Astrocyte (in vitro differentiated cells and primary cell): ENCODE measurements around the gene ADORA1. TPM values are rescaled to one million over a fixed set of nuclear protein-coding genes. Genes with fewer than 3 reads are reported as not detected.

Source experiments
- DNase-seq: peaks from one replicate; pipeline ENCODE4 v3.0.0-alpha.2; 2010; ENCODE audit warnings: low read depth
- FAIRE-seq: peaks from 2 replicates; lab custom pipeline; 2011; peaks lifted over from hg19 to GRCh38; lab: Jason Lieb, UNC
- H2AFZ ChIP-seq: 2 replicates; pipeline ENCODE4 v1.6.0; 2012; ENCODE audit warnings: low read depth, low read length, inconsistent platforms
- H3K27ac ChIP-seq: 2 replicates; pipeline ENCODE4 v1.5.1; 2011; ENCODE audit warnings: low read depth, low read length, inconsistent platforms
- H3K27me3 ChIP-seq: 2 replicates; pipeline ENCODE4 v1.6.0; 2011; ENCODE audit warnings: low read length, inconsistent platforms; ENCODE audit not compliant: insufficient read depth
- H3K36me3 ChIP-seq: 2 replicates; pipeline ENCODE4 v1.5.1; 2011; ENCODE audit warnings: low read length, inconsistent platforms; ENCODE audit not compliant: insufficient read depth
- H3K4me1 ChIP-seq: 2 replicates; pipeline ENCODE4 v1.5.1; 2011; ENCODE audit warnings: low read length, inconsistent platforms; ENCODE audit not compliant: insufficient read depth
- H3K4me2 ChIP-seq: 2 replicates; pipeline ENCODE4 v1.6.0; 2012; ENCODE audit warnings: low read length, inconsistent platforms
- H3K4me3 ChIP-seq: 2 replicates; pipeline ENCODE4 v1.5.1; 2011; ENCODE audit warnings: low read depth, mild to moderate bottlenecking, low read length, inconsistent platforms; ENCODE audit not compliant: insufficient read depth
- H3K79me2 ChIP-seq: 2 replicates; pipeline ENCODE4 v1.6.0; 2012; ENCODE audit warnings: mild to moderate bottlenecking, low read length, inconsistent platforms; ENCODE audit not compliant: insufficient read depth
- H3K9ac ChIP-seq: 2 replicates; pipeline ENCODE4 v1.6.0; 2012; ENCODE audit warnings: mild to moderate bottlenecking, low read length, inconsistent platforms
- H3K9me3 ChIP-seq: 2 replicates; pipeline ENCODE4 v1.5.1; 2012; ENCODE audit warnings: low read depth, mild to moderate bottlenecking, low read length, inconsistent platforms; ENCODE audit not compliant: insufficient read depth
- H4K20me1 ChIP-seq: 2 replicates; pipeline ENCODE4 v1.6.0; 2012; ENCODE audit warnings: low read length, inconsistent platforms; ENCODE audit not compliant: insufficient read depth
- H3K27ac Mint-ChIP-seq: one replicate; pipeline ENCODE4 v1.8.0; 2021; ENCODE audit warnings: mild to moderate bottlenecking, mixed read lengths; ENCODE audit not compliant: unreplicated experiment
- H3K27me3 Mint-ChIP-seq: one replicate; pipeline ENCODE4 v1.8.0; 2021; ENCODE audit warnings: low read depth, mixed read lengths; ENCODE audit not compliant: unreplicated experiment
- H3K36me3 Mint-ChIP-seq: one replicate; pipeline ENCODE4 v1.8.0; 2021; ENCODE audit warnings: low read depth, mixed read lengths; ENCODE audit not compliant: unreplicated experiment
- H3K4me1 Mint-ChIP-seq: one replicate; pipeline ENCODE4 v1.8.0; 2021; ENCODE audit warnings: low read depth, mixed read lengths; ENCODE audit not compliant: unreplicated experiment
- H3K4me3 Mint-ChIP-seq: one replicate; pipeline ENCODE4 v1.8.0; 2021; ENCODE audit warnings: mild to moderate bottlenecking, moderate library complexity, mixed read lengths; ENCODE audit not compliant: unreplicated experiment
- H3K9me3 Mint-ChIP-seq: one replicate; pipeline ENCODE4 v1.8.0; 2021; ENCODE audit warnings: mild to moderate bottlenecking, mixed read lengths; ENCODE audit not compliant: unreplicated experiment
- EZH2 ChIP-seq: IDR thresholded peaks from 2 replicates; pipeline ENCODE4 v1.6.1; 2012; ENCODE audit warnings: mild to moderate bottlenecking, low read length, inconsistent platforms; ENCODE audit not compliant: insufficient read depth
- total RNA-seq: library from RNA; stranded (reverse); gene quantifications from 2 replicates; pipeline ENCODE4 v1.2.1, GENCODE V29; 2021
- TF ChIP-seq, protein P1 (sequence below): IDR thresholded peaks from 2 replicates; pipeline ENCODE4 v1.5.1; 2011; ENCODE audit warnings: low read depth, mild to moderate bottlenecking, inconsistent platforms, low read length, moderate library complexity; ENCODE audit not compliant: insufficient read depth

The ADORA1 gene
- total RNA-seq, 1 donor from 2014 or later = 5.7 TPM

DNA sequence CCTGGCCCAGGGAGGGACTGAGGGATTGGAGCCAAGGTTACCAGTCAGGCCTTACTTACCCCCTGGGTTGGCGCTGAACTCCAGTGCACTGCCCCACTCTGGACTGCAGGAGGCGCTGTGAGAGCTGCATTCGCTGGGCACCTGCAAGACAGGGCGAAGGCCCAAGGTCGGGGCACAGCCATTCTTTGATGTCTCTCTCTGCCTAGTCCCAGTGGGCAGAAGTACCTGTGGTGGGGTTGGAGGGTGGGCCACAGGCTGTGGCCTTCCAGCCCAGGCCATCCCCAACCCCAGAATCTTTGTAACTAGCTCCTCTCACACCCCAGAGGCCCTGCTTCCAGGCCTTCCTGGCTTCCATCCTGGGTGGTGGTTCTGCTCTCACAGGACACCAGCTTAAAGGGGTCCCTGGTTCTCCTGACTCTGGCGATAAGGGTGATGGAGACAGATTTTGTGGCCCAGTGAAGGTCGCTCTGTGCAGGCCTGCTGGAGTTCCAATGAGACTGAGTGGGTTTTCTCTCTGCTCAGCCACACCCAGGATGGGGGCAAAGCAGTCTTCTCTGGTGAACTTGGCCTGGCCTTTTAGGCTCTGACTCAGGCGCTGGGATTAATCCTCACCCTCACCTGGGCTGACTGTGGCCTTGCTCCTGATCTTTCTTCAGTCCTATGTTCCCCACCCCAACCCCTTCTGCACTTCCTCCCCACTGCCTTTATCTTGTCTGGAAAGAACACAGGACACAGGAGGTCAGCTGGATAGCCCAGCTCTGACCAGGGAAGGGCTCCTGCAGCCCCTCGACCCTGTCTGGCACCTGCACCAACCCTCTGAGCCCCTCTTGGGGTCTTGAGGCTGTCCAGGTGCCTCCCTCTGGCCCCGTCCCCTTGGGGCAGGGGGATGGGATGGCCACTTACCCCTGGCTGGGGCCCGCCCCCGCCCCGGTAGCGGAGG is 42.7 kb upstream of the ADORA1 start:
- Mint-ChIP-seq H3K4me1 (no peaks in the 10 kb centered on the region), H3K4me3 (no peak overlapping the region), H3K9me3 (peaks cover 8% of the 10 kb centered on the region), H3K36me3 (peaks cover 6% of the 10 kb centered on the region), H3K27me3 (peaks cover 55% of the 10 kb centered on the region), H3K27ac (no peak overlapping the region)
- no peaks in the 10 kb centered on the region for H4K20me1 ChIP-seq
- no peak overlapping the region for H3K4me2 ChIP-seq
- H3K27me3 ChIP-seq = peaks cover 43% of the 10 kb centered on the region
- H3K79me2 ChIP-seq = no peaks in the 10 kb centered on the region
- DNase-seq (no peak), FAIRE-seq (no peak)
- no peak overlapping the region for H3K4me3 ChIP-seq
- no peak for TF ChIP-seq EZH2
- TF ChIP-seq, protein P1, sequence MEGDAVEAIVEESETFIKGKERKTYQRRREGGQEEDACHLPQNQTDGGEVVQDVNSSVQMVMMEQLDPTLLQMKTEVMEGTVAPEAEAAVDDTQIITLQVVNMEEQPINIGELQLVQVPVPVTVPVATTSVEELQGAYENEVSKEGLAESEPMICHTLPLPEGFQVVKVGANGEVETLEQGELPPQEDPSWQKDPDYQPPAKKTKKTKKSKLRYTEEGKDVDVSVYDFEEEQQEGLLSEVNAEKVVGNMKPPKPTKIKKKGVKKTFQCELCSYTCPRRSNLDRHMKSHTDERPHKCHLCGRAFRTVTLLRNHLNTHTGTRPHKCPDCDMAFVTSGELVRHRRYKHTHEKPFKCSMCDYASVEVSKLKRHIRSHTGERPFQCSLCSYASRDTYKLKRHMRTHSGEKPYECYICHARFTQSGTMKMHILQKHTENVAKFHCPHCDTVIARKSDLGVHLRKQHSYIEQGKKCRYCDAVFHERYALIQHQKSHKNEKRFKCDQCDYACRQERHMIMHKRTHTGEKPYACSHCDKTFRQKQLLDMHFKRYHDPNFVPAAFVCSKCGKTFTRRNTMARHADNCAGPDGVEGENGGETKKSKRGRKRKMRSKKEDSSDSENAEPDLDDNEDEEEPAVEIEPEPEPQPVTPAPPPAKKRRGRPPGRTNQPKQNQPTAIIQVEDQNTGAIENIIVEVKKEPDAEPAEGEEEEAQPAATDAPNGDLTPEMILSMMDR = peak; percentile 10
- no peak overlapping the region for H3K9ac ChIP-seq
- H3K27ac ChIP-seq = no peak overlapping the region
- no peaks in the 10 kb centered on the region for H3K36me3 ChIP-seq
- no peak overlapping the region for H2AFZ ChIP-seq
- H3K4me1 ChIP-seq = no peaks in the 10 kb centered on the region
- H3K9me3 ChIP-seq = no peaks in the 10 kb centered on the region

DNA sequence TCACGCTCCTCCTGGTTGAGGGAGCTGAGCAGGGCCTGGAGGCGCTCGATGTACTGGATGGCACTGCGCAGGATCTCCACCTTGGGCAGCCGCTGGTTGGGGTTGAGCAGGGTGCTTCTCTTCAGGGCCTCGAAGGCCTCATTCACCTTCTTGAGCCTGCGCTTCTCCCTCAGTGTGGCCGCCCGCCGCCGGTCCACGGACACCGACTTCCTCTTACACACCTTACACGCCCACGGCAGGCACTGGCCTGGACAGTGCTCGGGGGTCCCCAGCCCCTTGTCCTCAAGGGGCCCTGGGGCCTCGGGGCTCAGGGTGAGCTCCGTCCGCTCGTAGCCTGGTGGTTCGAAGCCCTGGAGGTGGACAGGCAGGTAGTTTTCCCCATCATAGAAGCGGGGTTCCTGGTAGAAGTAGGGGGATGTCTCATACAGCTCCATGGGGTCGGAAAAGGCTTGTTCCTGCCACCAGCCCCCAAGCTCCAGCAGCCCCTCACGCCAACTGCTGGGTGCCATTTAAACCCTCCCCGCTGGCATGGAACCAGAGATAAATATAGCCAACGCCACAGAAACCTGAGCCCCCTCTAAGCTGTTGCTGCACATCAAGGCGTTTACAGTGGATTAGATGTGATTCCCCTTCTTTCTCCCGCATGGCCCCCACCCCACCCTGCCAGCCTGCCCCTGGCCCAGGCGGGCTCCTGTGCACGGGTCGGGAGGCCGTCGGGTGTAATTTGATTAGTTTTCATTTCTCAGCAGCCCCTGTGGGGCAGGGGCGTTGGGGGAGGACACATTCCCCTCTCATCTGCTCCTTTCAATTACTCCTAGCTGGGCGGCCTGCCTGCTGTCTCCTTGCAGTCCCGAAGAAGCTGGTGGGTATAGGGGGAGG is 41.8 kb upstream of the ADORA1 start, which contains the start of gene MYOG:
Gene MYOG, minus strand, starts transcription at position 485 of the 879 bp plus-strand sequence. Its CDS starts 51 bp downstream, at position 434.
- H3K9me3 Mint-ChIP-seq = peaks cover 11% of the 10 kb centered on the region
- Histone ChIP-seq H3K4me1 (no peaks in the 10 kb centered on the region), H3K79me2 (no peaks in the 10 kb centered on the region), H3K9ac (no peak within 1 kb of the TSS), H3K36me3 (no peaks in the 10 kb centered on the region), H3K27ac (no peak within 1 kb of the TSS), H3K4me3 (no peak within 1 kb of the TSS), H2AFZ (no peak within 1 kb of the TSS), H3K27me3 (peaks cover 45% of the 10 kb centered on the region), H4K20me1 (no peaks in the 10 kb centered on the region), H3K4me2 (no peak within 1 kb of the TSS), H3K9me3 (no peaks in the 10 kb centered on the region)
- peaks cover 3% of the 10 kb centered on the region for H3K36me3 Mint-ChIP-seq
- peaks cover 52% of the 10 kb centered on the region for H3K27me3 Mint-ChIP-seq
- H3K27ac Mint-ChIP-seq = no peak within 1 kb of the TSS
- peaks cover 5% of the 10 kb centered on the region for H3K4me1 Mint-ChIP-seq
- no peak within 1 kb of the TSS for H3K4me3 Mint-ChIP-seq
- no peak for TF ChIP-seq EZH2
- TF ChIP-seq, protein P1 = no peak
- no peak for DNase-seq
- FAIRE-seq = no peak
